Measurements from ENCODE around the gene SLX9. TPM values are rescaled to one million over a fixed set of nuclear protein-coding genes. Genes with fewer than 3 reads are reported as not detected.

SLX9 gene
- polyA plus RNA-seq, 1 donor from 2014 or later = 15.4 TPM

GRCh38 chr21:44955798-44956175 is 16.0 kb downstream of the SLX9 start:
- Histone ChIP-seq H3K9me2 (ENCODE audit: insufficient read depth, low read length) (no peaks in the 10 kb centered on the region), H4K20me1 (ENCODE audit: insufficient read depth) (no peaks in the 10 kb centered on the region), H3K27ac (ENCODE audit: low read length) (no peak overlapping the region), H3K4me2 (ENCODE audit: low read length) (no peak overlapping the region), H3K79me2 (replicated peaks; ENCODE audit: insufficient read depth, low read length) (no peaks in the 10 kb centered on the region), H3F3A (ENCODE audit: insufficient read depth, low read length, poor library complexity, severe bottlenecking) (no peaks in the 10 kb centered on the region), H3K36me3 (ENCODE audit: insufficient read depth, low read length) (peaks cover 8% of the 10 kb centered on the region), H3K9me3 (ENCODE audit: low read length) (no peaks in the 10 kb centered on the region), H3K27me3 (ENCODE audit: insufficient read depth, low read depth, low read length) (no peaks in the 10 kb centered on the region), H2AFZ (ENCODE audit: low read depth, low read length) (no peak overlapping the region), H3K9ac (ENCODE audit: low read length) (no peak overlapping the region), H3K4me3 (ENCODE audit: low read length) (no peak overlapping the region)
- no peak for TF ChIP-seq TAF1 (IDR thresholded peaks at IDR 0.05; ENCODE audit: low read depth)
- TF ChIP-seq EP300 (conservative IDR thresholded peaks at IDR 0.05; ENCODE audit: poor library complexity, severe bottlenecking) = no peak
- no peak for TF ChIP-seq EZH2 (IDR thresholded peaks at IDR 0.05; ENCODE audit: borderline replicate concordance, insufficient read depth, low read length, poor library complexity, severe bottlenecking)
- no peak for TF ChIP-seq RAD21 (conservative IDR thresholded peaks at IDR 0.05)
- no peak for TF ChIP-seq SMC3 (conservative IDR thresholded peaks at IDR 0.05; ENCODE audit: poor library complexity)
- no peak for TF ChIP-seq CTCF (IDR thresholded peaks at IDR 0.05; ENCODE audit: poor library complexity, severe bottlenecking)
- TF ChIP-seq MXI1 (conservative IDR thresholded peaks at IDR 0.05; ENCODE audit: poor library complexity, severe bottlenecking) = no peak

GRCh38 chr21:44956356-44957046 is 16.7 kb downstream of the SLX9 start:
- Histone ChIP-seq H3K27me3 (ENCODE audit: insufficient read depth, low read depth, low read length) (no peaks in the 10 kb centered on the region), H3F3A (ENCODE audit: insufficient read depth, low read length, poor library complexity, severe bottlenecking) (no peaks in the 10 kb centered on the region), H3K9me2 (ENCODE audit: insufficient read depth, low read length) (no peaks in the 10 kb centered on the region), H3K79me2 (replicated peaks; ENCODE audit: insufficient read depth, low read length) (no peaks in the 10 kb centered on the region), H3K4me3 (ENCODE audit: low read length) (no peak overlapping the region), H3K27ac (ENCODE audit: low read length) (no peak overlapping the region), H2AFZ (ENCODE audit: low read depth, low read length) (no peak overlapping the region), H3K9ac (ENCODE audit: low read length) (no peak overlapping the region), H3K4me2 (ENCODE audit: low read length) (no peak overlapping the region), H3K9me3 (ENCODE audit: low read length) (no peaks in the 10 kb centered on the region), H4K20me1 (ENCODE audit: insufficient read depth) (no peaks in the 10 kb centered on the region), H3K36me3 (ENCODE audit: insufficient read depth, low read length) (peaks cover 8% of the 10 kb centered on the region)
- TF ChIP-seq EZH2 (IDR thresholded peaks at IDR 0.05; ENCODE audit: borderline replicate concordance, insufficient read depth, low read length, poor library complexity, severe bottlenecking) (no peak), TAF1 (IDR thresholded peaks at IDR 0.05; ENCODE audit: low read depth) (no peak), SMC3 (conservative IDR thresholded peaks at IDR 0.05; ENCODE audit: poor library complexity) (no peak), EP300 (conservative IDR thresholded peaks at IDR 0.05; ENCODE audit: poor library complexity, severe bottlenecking) (no peak), MXI1 (conservative IDR thresholded peaks at IDR 0.05; ENCODE audit: poor library complexity, severe bottlenecking) (no peak), RAD21 (conservative IDR thresholded peaks at IDR 0.05) (no peak), POLR2AphosphoS5 (IDR thresholded peaks at IDR 0.05) (no peak)

GRCh38 chr21:44957047-44957831 is 17.4 kb downstream of the SLX9 start:
- H3K9me3 ChIP-seq (ENCODE audit: low read length) = no peaks in the 10 kb centered on the region
- H3K4me2 ChIP-seq (ENCODE audit: low read length) = no peak overlapping the region
- no peaks in the 10 kb centered on the region for H3F3A ChIP-seq (ENCODE audit: insufficient read depth, low read length, poor library complexity, severe bottlenecking)
- H3K36me3 ChIP-seq (ENCODE audit: insufficient read depth, low read length) = peaks cover 8% of the 10 kb centered on the region
- no peaks in the 10 kb centered on the region for H4K20me1 ChIP-seq (ENCODE audit: insufficient read depth)
- no peaks in the 10 kb centered on the region for H3K79me2 ChIP-seq (replicated peaks; ENCODE audit: insufficient read depth, low read length)
- no peaks in the 10 kb centered on the region for H3K9me2 ChIP-seq (ENCODE audit: insufficient read depth, low read length)
- H3K27me3 ChIP-seq (ENCODE audit: insufficient read depth, low read depth, low read length) = no peaks in the 10 kb centered on the region
- no peak for TF ChIP-seq EZH2 (IDR thresholded peaks at IDR 0.05; ENCODE audit: borderline replicate concordance, insufficient read depth, low read length, poor library complexity, severe bottlenecking)
- TF ChIP-seq MXI1 (conservative IDR thresholded peaks at IDR 0.05; ENCODE audit: poor library complexity, severe bottlenecking) = no peak
- no peak for TF ChIP-seq EP300 (conservative IDR thresholded peaks at IDR 0.05; ENCODE audit: poor library complexity, severe bottlenecking)
- no peak for TF ChIP-seq REST (IDR thresholded peaks at IDR 0.05; ENCODE audit: borderline replicate concordance)
- no peak for TF ChIP-seq TAF1 (IDR thresholded peaks at IDR 0.05; ENCODE audit: low read depth)
- TF ChIP-seq POLR2AphosphoS5 (IDR thresholded peaks at IDR 0.05) = no peak
- no peak for TF ChIP-seq RAD21 (conservative IDR thresholded peaks at IDR 0.05)
- no peak for TF ChIP-seq CTCF (IDR thresholded peaks at IDR 0.05; ENCODE audit: poor library complexity, severe bottlenecking)
- no peak for TF ChIP-seq SMC3 (conservative IDR thresholded peaks at IDR 0.05; ENCODE audit: poor library complexity)
- no peak overlapping the region for H3K4me3 ChIP-seq (ENCODE audit: low read length)
- no peak overlapping the region for H3K27ac ChIP-seq (ENCODE audit: low read length)
- H3K9ac ChIP-seq (ENCODE audit: low read length) = no peak overlapping the region
- H2AFZ ChIP-seq (ENCODE audit: low read depth, low read length) = no peak overlapping the region
